Measurements from ENCODE around the gene STIP1.

DNA sequence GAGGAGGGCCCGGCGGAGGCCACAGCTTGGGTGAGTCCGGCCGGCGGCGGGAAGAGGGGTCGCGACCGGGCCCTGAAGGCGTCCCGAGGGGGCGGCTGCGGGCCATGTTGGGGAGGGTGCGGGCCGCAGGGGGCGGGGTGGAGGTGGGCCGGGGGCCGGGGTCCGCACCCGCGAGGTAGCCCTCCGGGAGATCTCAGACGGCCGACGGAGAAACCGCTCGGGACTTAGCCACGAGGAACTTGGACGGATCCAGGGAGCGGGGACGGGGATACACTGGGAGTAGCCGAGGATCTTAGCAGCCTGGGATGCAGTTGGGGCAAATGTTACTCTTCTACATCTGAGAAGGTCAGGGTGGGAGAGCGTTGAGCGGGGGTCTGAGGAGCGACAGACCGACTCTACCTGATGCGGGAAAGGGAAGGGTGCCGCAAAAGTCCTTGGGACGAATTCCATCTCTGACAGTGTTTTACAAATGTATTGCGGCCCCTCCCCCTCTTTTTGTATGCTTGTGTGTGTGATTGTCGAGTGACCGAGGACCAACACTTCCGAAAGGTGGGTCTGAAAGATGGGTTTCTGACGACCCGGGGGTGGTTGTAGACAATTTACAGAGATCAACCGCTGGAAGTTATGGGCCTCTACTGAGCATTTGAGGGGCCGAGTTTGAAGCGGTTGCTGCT, 658 bp downstream of the STIP1 start:
- no peak for TF ChIP-seq POLR2AphosphoS5 (IDR thresholded peaks at IDR 0.05)
- TF ChIP-seq POLR2A (IDR thresholded peaks at IDR 0.05), result no peak
- TF ChIP-seq, protein P1, sequence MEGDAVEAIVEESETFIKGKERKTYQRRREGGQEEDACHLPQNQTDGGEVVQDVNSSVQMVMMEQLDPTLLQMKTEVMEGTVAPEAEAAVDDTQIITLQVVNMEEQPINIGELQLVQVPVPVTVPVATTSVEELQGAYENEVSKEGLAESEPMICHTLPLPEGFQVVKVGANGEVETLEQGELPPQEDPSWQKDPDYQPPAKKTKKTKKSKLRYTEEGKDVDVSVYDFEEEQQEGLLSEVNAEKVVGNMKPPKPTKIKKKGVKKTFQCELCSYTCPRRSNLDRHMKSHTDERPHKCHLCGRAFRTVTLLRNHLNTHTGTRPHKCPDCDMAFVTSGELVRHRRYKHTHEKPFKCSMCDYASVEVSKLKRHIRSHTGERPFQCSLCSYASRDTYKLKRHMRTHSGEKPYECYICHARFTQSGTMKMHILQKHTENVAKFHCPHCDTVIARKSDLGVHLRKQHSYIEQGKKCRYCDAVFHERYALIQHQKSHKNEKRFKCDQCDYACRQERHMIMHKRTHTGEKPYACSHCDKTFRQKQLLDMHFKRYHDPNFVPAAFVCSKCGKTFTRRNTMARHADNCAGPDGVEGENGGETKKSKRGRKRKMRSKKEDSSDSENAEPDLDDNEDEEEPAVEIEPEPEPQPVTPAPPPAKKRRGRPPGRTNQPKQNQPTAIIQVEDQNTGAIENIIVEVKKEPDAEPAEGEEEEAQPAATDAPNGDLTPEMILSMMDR (IDR thresholded peaks at IDR 0.05 in 8 of 11, conservative IDR thresholded peaks at IDR 0.05 in 3 of 11), result no peak
